Smooth muscle cell of the brain vasculature (primary cell): ENCODE results near the gene EPHX1.
A peak's percentile ranks its signal among the peaks of the same experiment; 100 is the strongest.
"Not testable (repeated sequence)": the region's sequence is repeated elsewhere in the genome, so short reads cannot be mapped to it uniquely, and the experiment has no call there.

Experiments
- DNase-seq: peaks from one replicate; pipeline ENCODE4 v3.0.0-alpha.2; 2012; ENCODE audit warnings: low read depth, low spot score

The EPHX1 gene

DNA sequence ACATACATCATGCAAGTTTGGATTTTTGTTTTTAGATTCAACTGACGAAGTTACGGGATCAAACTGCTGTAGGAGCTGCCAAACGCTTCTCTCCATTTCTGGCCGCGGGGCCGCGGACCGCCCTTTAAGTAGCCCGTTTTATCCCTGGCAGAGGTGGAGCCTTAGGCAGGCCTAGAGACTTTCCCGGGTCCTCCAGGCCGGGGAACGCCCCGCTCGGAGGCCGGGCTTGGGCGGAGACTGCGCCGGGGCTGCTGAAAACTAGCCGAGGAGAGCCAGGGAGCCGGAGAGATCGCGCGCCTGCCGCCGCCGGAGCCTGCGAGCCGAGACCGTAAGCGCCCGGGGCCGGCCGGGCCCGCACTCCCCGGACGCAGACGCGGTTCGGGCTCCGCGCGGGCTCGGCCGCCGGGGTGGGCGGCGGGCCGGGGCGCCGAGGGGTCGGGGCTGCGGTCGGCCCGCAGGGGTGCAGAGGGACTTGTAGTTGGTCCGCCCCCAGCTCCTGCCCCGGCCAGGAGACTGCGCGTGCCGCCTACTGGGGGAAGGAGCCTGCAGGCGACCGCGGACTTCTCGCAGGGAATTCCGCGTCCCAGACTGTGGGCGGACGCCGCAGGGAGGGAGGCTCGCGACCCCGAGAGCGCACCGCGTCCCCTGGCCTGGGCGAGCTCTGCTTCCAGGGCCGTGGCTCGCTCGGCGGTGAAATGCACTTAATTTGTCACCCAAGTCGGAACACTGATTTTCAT, at the start of gene EPHX1:
Gene EPHX1 (plus strand): TSS at position 283 of the 737 bp plus-strand sequence. CDS start 18,606 bp downstream, outside the sequence.
- peak; percentile 62 for DNase-seq

- no peak for DNase-seq
These were observed 49.4 kb upstream of the EPHX1 start for GRCh38 chr1:225760531-225760930.

- DNase-seq = not testable (repeated sequence)
These were observed 48.5 kb upstream of the EPHX1 start for GRCh38 chr1:225761395-225761794.

DNA sequence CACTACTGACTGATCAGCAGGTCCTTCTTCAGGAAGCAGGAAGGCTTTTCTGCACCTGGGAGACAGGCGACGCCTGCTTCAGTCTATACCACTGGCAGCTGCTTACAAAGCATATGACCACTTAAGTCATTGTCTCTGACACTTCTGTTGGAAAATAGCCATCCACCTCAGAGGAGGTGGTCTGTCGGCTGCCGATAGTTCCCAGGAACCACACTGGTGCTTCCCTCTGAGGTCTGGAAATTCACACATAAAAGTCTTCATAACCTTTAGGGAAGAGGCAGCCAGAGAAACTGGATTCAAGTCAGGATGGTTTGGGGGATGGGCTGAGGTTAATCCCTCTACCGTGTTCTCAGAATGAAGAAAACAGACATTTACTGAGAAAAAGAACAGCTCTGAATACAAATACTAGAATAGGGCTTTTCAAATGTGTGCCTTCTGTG, 47.9 kb upstream of the EPHX1 start:
- no peak for DNase-seq

- no peak for DNase-seq
These were observed 47.5 kb upstream of the EPHX1 start for GRCh38 chr1:225762444-225762843.

DNA sequence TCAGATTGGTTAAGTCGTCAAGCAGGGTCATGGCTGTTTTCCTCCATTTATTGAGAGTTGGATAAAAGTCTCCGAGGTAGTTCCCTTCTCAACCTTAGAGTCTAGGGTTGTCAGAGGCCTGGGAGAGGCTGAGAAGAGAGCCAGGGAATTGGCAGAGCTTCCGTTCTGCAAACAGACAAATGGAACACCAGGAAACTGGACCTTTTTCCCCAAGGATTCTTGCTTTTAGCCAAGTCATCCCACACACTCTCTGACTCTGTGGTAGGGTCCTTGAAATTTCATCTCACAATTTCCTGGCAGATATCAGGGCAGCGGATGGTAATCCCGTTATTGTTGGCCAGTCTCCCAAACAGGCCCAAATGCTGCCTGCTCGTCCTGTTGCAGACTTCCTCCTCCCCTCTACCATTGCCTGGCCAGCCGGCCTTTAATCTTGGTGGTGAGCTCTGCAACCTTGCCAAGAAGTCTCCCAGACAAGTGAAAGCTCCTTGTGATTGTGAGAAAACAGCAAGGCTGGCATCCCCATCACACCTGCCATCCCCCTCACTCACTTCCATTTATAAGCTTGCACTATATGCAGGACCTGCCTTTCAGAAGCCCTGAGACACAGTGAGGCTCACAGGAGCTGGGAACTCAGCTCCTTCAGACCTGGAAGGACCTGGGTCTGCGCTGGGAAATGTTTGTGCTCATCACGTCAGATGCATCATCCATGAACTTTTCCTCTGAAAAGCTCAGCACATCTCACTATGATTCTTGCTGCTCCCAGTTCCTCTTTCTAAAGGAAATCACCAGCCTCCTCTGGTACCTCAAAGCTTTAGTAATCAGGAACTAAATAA, 46.0 kb upstream of the EPHX1 start:
- no peak for DNase-seq

- no peak for DNase-seq
These were observed 43.8 kb upstream of the EPHX1 start for GRCh38 chr1:225765982-225766674.

- DNase-seq = peak; percentile 67
These were observed 42.8 kb upstream of the EPHX1 start for GRCh38 chr1:225766967-225767633.

- no peak for DNase-seq
These were observed 42.0 kb upstream of the EPHX1 start for GRCh38 chr1:225767634-225768540.

- DNase-seq = no peak
These were observed 41.1 kb upstream of the EPHX1 start for GRCh38 chr1:225768662-225769426.

- no peak for DNase-seq
These were observed 40.2 kb upstream of the EPHX1 start for GRCh38 chr1:225769687-225770086.

DNA sequence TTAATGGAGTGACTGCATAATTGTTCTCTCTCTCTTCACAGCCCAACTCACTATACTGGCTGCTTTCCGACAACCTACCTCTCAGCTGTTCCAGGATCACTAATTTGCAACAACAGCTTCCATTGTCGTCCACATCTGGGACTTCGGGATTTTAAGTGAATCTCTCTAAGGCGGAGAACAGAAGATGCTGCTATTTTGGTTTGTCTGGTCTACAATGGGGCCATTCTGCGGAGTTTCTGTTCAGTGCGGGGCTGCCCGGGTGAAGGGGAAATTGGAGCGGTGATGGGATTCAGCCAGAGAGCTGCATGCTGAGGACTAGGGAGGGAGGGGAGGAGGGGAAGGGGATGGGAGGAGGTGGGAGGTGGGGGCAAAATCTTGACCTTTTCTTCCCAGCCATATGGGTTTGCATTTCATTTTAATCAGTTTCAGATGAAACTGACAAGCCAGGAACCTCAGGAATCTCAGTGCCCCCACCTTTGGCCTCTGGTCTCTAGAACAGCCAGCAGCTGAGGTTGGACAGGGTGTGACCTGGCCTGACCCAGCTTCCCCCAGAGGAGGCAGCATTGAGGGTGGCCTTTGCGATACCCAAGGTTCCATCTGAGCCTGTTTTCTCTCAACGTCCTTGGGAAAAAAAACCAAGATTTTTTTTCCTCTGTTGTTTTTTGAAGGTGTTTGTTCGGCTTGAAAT, 39.2 kb upstream of the EPHX1 start:
- no peak for DNase-seq

DNA sequence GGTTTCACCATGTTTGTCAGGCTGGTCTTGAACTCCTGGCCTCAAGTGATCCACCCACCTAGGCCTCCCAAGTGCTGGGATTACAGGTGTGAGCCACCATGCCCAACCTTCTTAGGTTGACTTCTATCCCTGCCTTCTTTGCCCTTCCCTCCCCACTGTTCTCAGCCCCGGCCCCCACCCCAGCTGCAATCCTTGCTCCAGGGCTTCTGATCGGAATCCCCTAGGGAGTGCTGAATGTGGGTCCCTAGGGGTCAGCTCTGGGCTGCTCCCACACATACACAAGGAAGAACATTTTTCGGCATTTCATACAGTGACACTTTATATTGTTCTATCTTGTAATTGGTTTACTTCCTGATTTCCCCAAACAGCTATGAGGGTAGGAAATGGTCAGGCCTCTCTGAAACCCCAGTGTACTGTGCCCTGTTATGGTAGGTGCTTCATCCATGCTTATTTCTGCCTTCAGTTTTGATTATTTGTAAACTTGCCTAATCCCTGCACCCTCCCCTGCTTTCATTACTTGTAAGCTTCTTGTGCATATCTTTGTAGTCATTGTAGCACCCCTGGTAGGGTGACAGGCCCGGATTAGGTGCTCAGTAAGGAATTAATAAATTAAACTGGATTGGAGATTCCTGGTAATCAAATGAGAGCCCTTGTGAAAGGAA, 38.1 kb upstream of the EPHX1 start:
- no peak for DNase-seq

DNA sequence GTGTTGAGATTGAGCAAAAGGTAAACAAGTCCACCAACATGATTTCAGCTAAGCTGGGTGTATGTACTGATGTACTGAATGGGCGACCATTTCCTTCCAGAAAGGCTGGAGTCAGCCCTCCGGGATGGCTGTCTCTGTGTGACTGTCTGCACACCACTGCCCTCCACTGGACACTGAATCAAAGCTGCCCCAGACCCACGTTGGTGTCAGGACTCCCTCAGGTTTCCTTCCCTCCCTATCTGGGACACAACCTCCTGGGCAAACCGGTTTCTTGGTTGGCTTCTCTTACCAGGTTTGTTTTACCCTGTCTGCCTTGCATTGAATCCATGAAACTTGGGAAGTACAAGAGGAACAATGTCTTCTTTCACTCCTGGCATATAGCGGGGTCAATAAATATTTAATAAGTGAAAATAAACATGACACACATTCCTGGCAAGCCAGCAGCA, 37.6 kb upstream of the EPHX1 start:
- peak; percentile 77 for DNase-seq

GRCh38 chr1:225772848-225773247, 37.1 kb upstream of the EPHX1 start:
- no peak for DNase-seq

DNA sequence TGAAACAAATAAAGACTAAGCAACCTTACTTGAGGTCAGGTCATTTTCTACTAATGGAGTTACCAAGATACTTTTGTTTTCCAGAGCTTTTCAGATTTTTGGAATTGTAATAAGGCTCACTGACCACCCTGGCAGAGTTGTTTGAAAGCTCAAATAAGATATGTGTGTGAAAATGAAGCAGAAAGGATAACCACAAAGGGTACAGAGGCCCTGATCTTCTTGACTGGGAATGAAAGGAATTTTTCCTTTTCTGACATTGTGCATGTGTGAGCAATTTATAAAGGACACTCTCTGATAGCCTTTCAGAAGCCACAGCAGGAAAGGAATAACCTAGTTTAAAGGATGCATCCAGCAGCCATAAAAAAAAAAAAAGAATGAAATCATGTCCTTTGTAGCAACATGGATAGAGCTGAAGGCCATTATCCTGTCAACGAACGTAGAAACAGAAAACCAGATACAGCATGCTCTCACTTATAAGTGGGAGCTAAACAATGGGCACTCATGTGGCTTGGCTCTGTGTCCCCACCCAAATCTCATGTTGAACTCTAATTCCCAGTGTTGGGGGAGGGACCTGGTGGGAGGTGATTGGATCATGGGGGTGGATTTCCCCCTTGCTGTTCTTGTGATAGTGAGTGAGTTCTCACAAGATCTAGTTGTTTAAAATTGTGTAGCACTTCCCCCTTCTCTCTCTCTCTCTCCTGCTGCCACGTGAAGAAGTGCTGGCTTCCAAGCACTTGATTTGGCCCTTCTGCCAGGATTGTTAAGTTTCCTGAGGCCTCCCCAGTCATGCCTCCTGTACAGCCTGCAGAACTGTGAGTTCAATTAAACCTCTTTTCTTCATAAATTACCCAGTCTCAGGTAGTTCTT, 35.4 kb upstream of the EPHX1 start:
- no peak for DNase-seq

DNA sequence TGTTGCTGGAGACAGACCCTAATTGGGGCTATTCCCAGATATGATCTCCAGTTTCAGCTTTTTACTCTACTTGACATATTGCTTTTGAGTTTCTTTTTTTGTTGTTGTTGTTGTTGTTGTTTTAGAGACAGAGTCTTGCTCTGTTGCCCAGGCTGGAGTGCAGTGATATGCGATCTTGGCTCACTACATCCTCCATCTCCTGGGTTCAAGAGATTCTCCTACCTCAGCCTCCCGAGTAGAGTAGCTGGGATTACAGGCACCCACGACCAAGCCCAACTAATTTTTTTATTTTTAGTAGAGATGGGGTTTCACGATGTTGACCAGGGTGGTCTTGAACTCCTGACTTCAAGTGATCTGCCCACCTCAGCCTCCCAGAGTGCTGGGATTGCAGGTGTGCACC, 33.6 kb upstream of the EPHX1 start:
- no peak for DNase-seq
